ENCODE results near the gene LRIG1. TPM values are rescaled to one million over a fixed set of nuclear protein-coding genes. Genes with fewer than 3 reads are reported as not detected.

The LRIG1 gene
- total and polyA plus RNA-seq, 10 of the 15 experiments (the other 5 are each of a cell fraction or from before 2014, with no cell fraction given): 0.84 to 16.4 (median 8.1) TPM

GRCh38 chr3:66481071-66482017 lies 19.5 kb downstream of the LRIG1 start:
- FAIRE-seq: no peak
- peak overlapping the region; percentile 34 for H3K27ac ChIP-seq (ENCODE audit: control insufficient read depth, insufficient read depth)
- no peaks in the 10 kb centered on the region for H3K36me3 ChIP-seq (ENCODE audit: control insufficient read depth in 2 of 2, insufficient read depth in 2 of 2, low read length in 1 of 2)
- ChIA-PET RAD21 (ENCODE audit: unreplicated experiment) (interaction anchor here (0.7 to 4.0 kb wide), 6 partner anchors 9 to 28 kb away, joined by 3 to 23 read pairs (median 4); no protein-coding TSS in a partner anchor), SMC1A (ENCODE audit: uncharacterized antibody, unreplicated experiment) (interaction anchor here (1.0 to 6.6 kb wide), 4 partner anchors 10 to 17 kb away, joined by 5 to 62 read pairs (median 10); no protein-coding TSS in a partner anchor), CTCF (interaction anchor here (1.1 to 2.0 kb wide), 5 partner anchors 10 to 87 kb away, joined by 3 to 9 read pairs (median 5); no protein-coding TSS in a partner anchor), POLR2A (interaction anchor here (0.5 to 2.6 kb wide), 5 partner anchors 11 to 39 kb away, joined by 3 to 7 read pairs (median 3); no protein-coding TSS in a partner anchor)
- H3K4me1 ChIP-seq (ENCODE audit: control insufficient read depth, insufficient read depth, low read length): peaks cover 41% of the 10 kb centered on the region
- 55% methylated on average over 13 of the region's 13 CpGs for WGBS (ENCODE audit: insufficient coverage, insufficient replicate concordance, low lambda C conversion rate, missing lambda C conversion rate)
- ATAC-seq: peak; percentile 66
- BruUV-seq (replicated peaks): no TSS peak
- H3K4me3 ChIP-seq: no peak overlapping the region
- H3K9me3 ChIP-seq (replicated peaks; ENCODE audit: control insufficient read depth, insufficient read depth, low read length): peaks cover 9% of the 10 kb centered on the region
- H3K27me3 ChIP-seq (replicated peaks in 1 of 2; ENCODE audit: control insufficient read depth in 2 of 2, insufficient read depth in 2 of 2, low read length in 1 of 2): no peaks in the 10 kb centered on the region
- 0 out of 2 replicates have a peak overlapping the region, but pooled peaks have one; percentile 2 for H3K9ac ChIP-seq (ENCODE audit: control insufficient read depth, insufficient read depth, low read length)
- H2AFZ ChIP-seq (ENCODE audit: control insufficient read depth, low read depth, low read length): no peak overlapping the region
- H3K79me2 ChIP-seq (ENCODE audit: control insufficient read depth, insufficient read depth, low read length): peaks cover 4% of the 10 kb centered on the region; the same call in 1 of the 2 replicates
- DNase-seq (ENCODE audit: low read depth, low spot score): no peak
- H4K20me1 ChIP-seq (ENCODE audit: control insufficient read depth, insufficient read depth): no peaks in the 10 kb centered on the region
- in situ Hi-C loops (cut with MboI): no loop called here
- intact Hi-C loops (cut with micrococcal nuclease; ENCODE audit: unreplicated experiment): loop anchor here (1.0 to 5.0 kb wide), 2 partner anchors 11 to 89 kb away; no protein-coding TSS in a partner anchor
- peak overlapping the region; percentile 68 for H3K4me2 ChIP-seq (ENCODE audit: control insufficient read depth, insufficient read depth)
- no peak for TF ChIP-seq POLR2AphosphoS5 (IDR thresholded peaks at IDR 0.05; ENCODE audit: low read length)
- no peak for TF ChIP-seq CBFB (IDR thresholded peaks at IDR 0.05; ENCODE audit: low read depth)
- TF ChIP-seq BACH1 (IDR thresholded peaks at IDR 0.05; ENCODE audit: borderline replicate concordance): no peak
- TF ChIP-seq EGR1 (IDR thresholded peaks at IDR 0.05; ENCODE audit: borderline replicate concordance in 1 of 2, low read depth in 2 of 2, low read length in 2 of 2): no peak
- no peak for TF ChIP-seq MYB (IDR thresholded peaks at IDR 0.05; ENCODE audit: borderline replicate concordance, low read depth, low read length)
- no peak for TF ChIP-seq RAD21 (IDR thresholded peaks at IDR 0.05; ENCODE audit: insufficient read depth, low read depth, low read length)
- TF ChIP-seq CREB1 (IDR thresholded peaks at IDR 0.05; ENCODE audit: low read depth): no peak
- TF ChIP-seq ZBTB40 (IDR thresholded peaks at IDR 0.05; ENCODE audit: borderline replicate concordance): no peak
- TF ChIP-seq TCF3 (IDR thresholded peaks at IDR 0.05; ENCODE audit: borderline replicate concordance, insufficient read depth, low read depth, low read length): no peak
- no peak for TF ChIP-seq HCFC1 (IDR thresholded peaks at IDR 0.05; ENCODE audit: low read length)
- no peak for TF ChIP-seq YY1 (IDR thresholded peaks at IDR 0.05; ENCODE audit: low read depth, low read length)
- TF ChIP-seq CEBPB (IDR thresholded peaks at IDR 0.05; ENCODE audit: borderline replicate concordance in 1 of 2, low read depth in 2 of 2, low read length in 2 of 2): no peak
- TF ChIP-seq ZNF622 (IDR thresholded peaks at IDR 0.05): no peak
- TF ChIP-seq EP300 (IDR thresholded peaks at IDR 0.05; ENCODE audit: borderline replicate concordance in 1 of 2, control insufficient read depth in 1 of 2, low read depth in 2 of 2, low read length in 2 of 2): no peak
- TF ChIP-seq KLF5 (IDR thresholded peaks at IDR 0.05; ENCODE audit: partially characterized antibody): peak; percentile 12
- no peak for TF ChIP-seq HDGF (IDR thresholded peaks at IDR 0.05)
- TF ChIP-seq NFXL1 (IDR thresholded peaks at IDR 0.05; ENCODE audit: borderline replicate concordance): no peak
- no peak for TF ChIP-seq TCF12 (IDR thresholded peaks at IDR 0.05; ENCODE audit: low read depth, low read length)
